Measurements from ENCODE around the gene ACTN4. TPM values are rescaled to one million over a fixed set of nuclear protein-coding genes. Genes with fewer than 3 reads are reported as not detected.

ACTN4 gene
- total and polyA plus RNA-seq, 2 donors (not counting 3 experiments of a cell fraction or from before 2014, with no cell fraction given), result 313 to 748 TPM

DNA sequence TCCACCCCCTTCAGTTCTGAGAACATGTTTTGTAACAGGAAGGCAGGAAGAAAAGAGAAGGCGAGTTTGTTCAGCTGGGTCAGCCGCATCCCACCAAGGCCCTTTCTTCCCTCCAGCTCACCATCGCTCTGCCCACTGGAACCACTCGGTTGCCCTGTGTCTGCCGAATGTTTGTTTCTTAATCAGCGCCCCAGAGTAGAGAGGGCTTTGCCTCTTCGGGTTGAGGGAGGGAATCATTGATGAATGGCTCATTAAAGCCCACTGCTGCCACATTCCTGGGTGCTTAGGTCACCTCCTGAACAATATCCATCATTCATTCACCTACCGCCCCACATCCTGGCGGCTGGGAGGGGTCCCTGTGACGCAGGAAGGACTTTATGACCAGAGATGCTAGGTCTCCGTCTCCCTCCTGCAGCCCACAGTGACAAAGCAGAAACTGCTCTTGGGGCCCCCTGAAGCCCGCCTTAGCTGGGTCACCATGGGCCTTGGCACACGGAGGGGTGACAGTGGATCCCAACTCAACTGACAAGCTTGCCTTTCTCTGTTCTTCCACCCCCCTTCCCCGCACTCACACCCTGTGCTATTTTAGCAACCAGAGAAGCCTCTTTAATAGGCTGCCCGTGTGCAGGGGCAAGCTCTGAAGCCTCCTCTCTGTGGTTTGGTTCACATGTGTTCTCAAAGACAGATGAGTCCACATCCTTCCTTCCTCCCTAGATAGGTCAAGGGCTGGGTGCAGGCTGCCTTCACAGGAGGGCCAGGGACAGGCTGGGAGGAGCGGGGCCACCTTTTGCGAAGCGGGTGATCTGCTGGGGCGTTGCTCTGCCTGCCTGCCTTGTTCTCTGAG lies 46.2 kb downstream of the ACTN4 start:
- no peaks in the 10 kb centered on the region for H3K9me3 ChIP-seq (replicated peaks; ENCODE audit: control insufficient read depth, insufficient read depth, low read length)
- H3K4me1 ChIP-seq (ENCODE audit: control insufficient read depth, extremely low read depth, insufficient read depth, low read length), result peaks cover 37% of the 10 kb centered on the region
- ChIA-PET CTCF (interaction anchor here (0.7 to 1.7 kb wide), 10 partner anchors 10 to 291 kb away, joined by 3 to 6 read pairs (median 3); partner anchors contain the start of gene FAM98C), POLR2A (interaction anchor here (0.9 to 1.4 kb wide), 2 partner anchors 10 to 46 kb away, joined by 3 to 17 read pairs; partner anchors contain the start of gene ACTN4)
- H2AFZ ChIP-seq (ENCODE audit: low read depth, low read length), result no peak overlapping the region
- H3K9me1 ChIP-seq (replicated peaks; ENCODE audit: control insufficient read depth, extremely low read depth, insufficient read depth, low read length), result no peaks in the 10 kb centered on the region
- peak overlapping the region; percentile 86 for H3K9ac ChIP-seq (replicated peaks; ENCODE audit: extremely low read depth, insufficient read depth, low read length)
- TF ChIP-seq, protein P1, sequence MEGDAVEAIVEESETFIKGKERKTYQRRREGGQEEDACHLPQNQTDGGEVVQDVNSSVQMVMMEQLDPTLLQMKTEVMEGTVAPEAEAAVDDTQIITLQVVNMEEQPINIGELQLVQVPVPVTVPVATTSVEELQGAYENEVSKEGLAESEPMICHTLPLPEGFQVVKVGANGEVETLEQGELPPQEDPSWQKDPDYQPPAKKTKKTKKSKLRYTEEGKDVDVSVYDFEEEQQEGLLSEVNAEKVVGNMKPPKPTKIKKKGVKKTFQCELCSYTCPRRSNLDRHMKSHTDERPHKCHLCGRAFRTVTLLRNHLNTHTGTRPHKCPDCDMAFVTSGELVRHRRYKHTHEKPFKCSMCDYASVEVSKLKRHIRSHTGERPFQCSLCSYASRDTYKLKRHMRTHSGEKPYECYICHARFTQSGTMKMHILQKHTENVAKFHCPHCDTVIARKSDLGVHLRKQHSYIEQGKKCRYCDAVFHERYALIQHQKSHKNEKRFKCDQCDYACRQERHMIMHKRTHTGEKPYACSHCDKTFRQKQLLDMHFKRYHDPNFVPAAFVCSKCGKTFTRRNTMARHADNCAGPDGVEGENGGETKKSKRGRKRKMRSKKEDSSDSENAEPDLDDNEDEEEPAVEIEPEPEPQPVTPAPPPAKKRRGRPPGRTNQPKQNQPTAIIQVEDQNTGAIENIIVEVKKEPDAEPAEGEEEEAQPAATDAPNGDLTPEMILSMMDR (IDR thresholded peaks at IDR 0.05; ENCODE audit: extremely low read depth in 1 of 2, insufficient read depth in 1 of 2, low read depth in 1 of 2, low read length in 2 of 2), result no peak
- TF ChIP-seq, protein P2, sequence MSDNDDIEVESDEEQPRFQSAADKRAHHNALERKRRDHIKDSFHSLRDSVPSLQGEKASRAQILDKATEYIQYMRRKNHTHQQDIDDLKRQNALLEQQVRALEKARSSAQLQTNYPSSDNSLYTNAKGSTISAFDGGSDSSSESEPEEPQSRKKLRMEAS (IDR thresholded peaks at IDR 0.05; ENCODE audit: insufficient read depth, insufficient read length), result no peak
- TF ChIP-seq MYC (IDR thresholded peaks at IDR 0.05; ENCODE audit: low read depth, low read length) (no peak), FOS (IDR thresholded peaks at IDR 0.05; ENCODE audit: borderline replicate concordance, insufficient read depth, low read length) (peak; percentile 69), POLR2A (IDR thresholded peaks at IDR 0.05; ENCODE audit: low read depth, low read length) (peak; percentile 61), JUN (IDR thresholded peaks at IDR 0.05; ENCODE audit: borderline replicate concordance, insufficient read depth, insufficient read length, low read depth) (peak; percentile 88), EZH2 (IDR thresholded peaks at IDR 0.05; ENCODE audit: borderline replicate concordance, low read depth, low read length, severe bottlenecking) (no peak), GATA2 (IDR thresholded peaks at IDR 0.05; ENCODE audit: insufficient read depth, insufficient read length, low read depth, low read length) (no peak), POLR2AphosphoS5 (IDR thresholded peaks at IDR 0.05; ENCODE audit: insufficient read depth, low read depth, low read length) (no peak)
- H3K36me3 ChIP-seq (ENCODE audit: control insufficient read depth in 2 of 2, extremely low read depth in 1 of 2, insufficient read depth in 2 of 2, low read length in 2 of 2), result peaks cover 0 to 2% of the 10 kb centered on the region in 2 experiments
- peak overlapping the region; percentile 99 for H3K27ac ChIP-seq (ENCODE audit: insufficient read depth, low read depth, low read length)
- H3K4me2 ChIP-seq (ENCODE audit: insufficient read depth, low read length), result peak overlapping the region; percentile 14
- H3K27me3 ChIP-seq (ENCODE audit: control insufficient read depth in 2 of 2, insufficient read depth in 2 of 2, low read length in 2 of 2), result no peaks in the 10 kb centered on the region
- peak; percentile 97 for FAIRE-seq
- H3K79me2 ChIP-seq (ENCODE audit: control insufficient read depth, insufficient read depth, low read length), result peaks cover 96% of the 10 kb centered on the region
- H4K20me1 ChIP-seq (replicated peaks; ENCODE audit: control insufficient read depth, extremely low read depth, insufficient read depth, low read length), result no peaks in the 10 kb centered on the region
- dilution Hi-C loops (cut with MboI; ENCODE audit: extremely low pct_ligation_motif_present, low sequenced_read_pairs) (no loop called here), intact Hi-C loops (cut with micrococcal nuclease) (loop anchor here (1.0 to 2.0 kb wide), 5 partner anchors 8 to 42 kb away; no protein-coding TSS in a partner anchor)
- no peak overlapping the region for H3K4me3 ChIP-seq (replicated peaks in 1 of 3; ENCODE audit: insufficient read depth in 1 of 3, low read depth in 1 of 3, low read length in 3 of 3)
- TSS peak; percentile 63 for BruUV-seq (replicated peaks)
- DNase-seq (ENCODE audit: low read depth, low spot score), result peak; percentile 85
